AG10803 (cell line): ENCODE data around the gene SOCS2.
"Not testable (repeated sequence)": the region's sequence is repeated elsewhere in the genome, so short reads cannot be mapped to it uniquely, and the experiment has no call there.

ENCODE experiments used
- DNase-seq: peaks from one replicate; pipeline ENCODE4 v3.0.0; 2010; ENCODE audit warnings: low read depth
- H3K4me3 ChIP-seq: 2 replicates; pipeline ENCODE4 v1.5.1; 2011; ENCODE audit warnings: mild to moderate bottlenecking, low read length, control low read depth
- CTCF ChIP-seq: conservative IDR thresholded peaks from 2 replicates; pipeline ENCODE4 v1.5.1; 2011; ENCODE audit warnings: mild to moderate bottlenecking, low read length, control low read depth, inconsistent platforms

SOCS2 gene

DNA sequence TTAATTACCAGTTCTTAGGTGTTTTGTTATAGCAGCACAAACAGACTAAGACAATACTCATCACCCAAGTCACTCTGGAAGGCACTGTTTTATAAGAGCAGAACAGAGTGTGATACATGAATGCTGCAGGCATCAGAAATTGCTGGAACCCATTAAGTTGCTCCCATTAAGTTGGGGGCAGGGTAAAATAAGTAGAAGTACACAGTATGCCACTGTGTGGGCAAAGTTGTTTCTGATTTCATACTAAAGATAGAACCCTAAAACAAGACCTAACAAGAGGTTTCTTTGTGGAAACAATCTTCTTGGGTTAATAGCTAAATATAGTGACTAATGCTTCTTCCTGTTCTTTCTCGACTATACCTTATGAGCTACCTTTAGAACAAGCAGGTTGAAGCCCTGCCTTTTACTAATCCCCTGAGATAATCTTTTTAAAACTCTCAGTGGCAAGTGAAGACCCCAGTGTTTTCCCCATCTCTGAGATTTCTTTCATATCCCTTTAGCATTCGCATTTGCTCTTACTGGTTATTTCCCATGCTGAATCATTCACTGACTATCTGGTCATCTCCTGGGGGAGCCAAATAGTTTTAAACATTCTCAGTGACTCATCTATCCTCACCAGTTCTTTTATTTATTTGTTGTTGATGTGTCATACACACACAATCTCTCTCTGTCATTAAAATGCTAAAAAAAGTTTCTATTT lies 52.3 kb downstream of the SOCS2 start:
- H3K4me3 ChIP-seq: no peak overlapping the region
- DNase-seq: peak; percentile 95
- no peak for TF ChIP-seq CTCF

- H3K4me3 ChIP-seq, DNase-seq: not testable (repeated sequence)
These were observed 52.8 kb downstream of the SOCS2 start for GRCh38 chr12:93625295-93625645.

GRCh38 chr12:93626160-93626559 lies 53.7 kb downstream of the SOCS2 start:
- TF ChIP-seq CTCF: no peak
- no peak overlapping the region for H3K4me3 ChIP-seq
- DNase-seq: no peak
